Thoracic aorta (tissue), 2 donors: ENCODE data around the gene NCKIPSD. TPM values are rescaled to one million over a fixed set of nuclear protein-coding genes. Genes with fewer than 3 reads are reported as not detected.

Source experiments
- ATAC-seq: fragments of 150-250 bp; one replicate; pipeline ENCODE4 v1.8.0; 2017; ENCODE audit warnings: low read depth; ENCODE audit not compliant: insufficient number of reproducible peaks, low FRiP score
- DNase-seq: peaks from one replicate; pipeline ENCODE4 v3.0.0-alpha.2; 2020; ENCODE audit warnings: low spot score
- H3K27ac ChIP-seq, 2 donors: fragments of 200-600 bp; sonication (generic); 1 replicate in 1 of 2; 2 replicates in 1 of 2; pipeline ENCODE4 v1.5.1; 2016; ENCODE audit warnings: mild to moderate bottlenecking in 2 of 2, moderate library complexity in 2 of 2
- H3K27me3 ChIP-seq: fragments of 200-600 bp; sonication (generic); replicated peaks from 2 replicates; pipeline ENCODE4 v1.6.0; 2016; ENCODE audit warnings: mild to moderate bottlenecking; ENCODE audit not compliant: insufficient read depth
- H3K36me3 ChIP-seq: fragments of 200-600 bp; sonication (generic); one replicate; pipeline ENCODE4 v1.5.1; 2016
- H3K4me1 ChIP-seq, 2 donors: fragments of 200-600 bp; sonication (generic); 1 replicate in 1 of 2; 2 replicates in 1 of 2; pipeline versions ENCODE4 v1.5.1 to v1.6.0; 2016; ENCODE audit warnings: low read depth in 2 of 2, mild to moderate bottlenecking in 1 of 2; ENCODE audit not compliant: control insufficient read depth in 1 of 2
- H3K4me3 ChIP-seq: fragments of 200-600 bp; sonication (generic); 2 replicates; pipeline ENCODE4 v1.5.1; 2016; ENCODE audit warnings: mild to moderate bottlenecking
- H3K9me3 ChIP-seq: fragments of 200-600 bp; sonication (generic); 2 replicates; pipeline ENCODE4 v1.5.1; 2016
- total RNA-seq, 2 donors: library from RNA; depleted of rRNA; stranded (reverse); fragments of >200 nt; gene quantifications; one replicate each; pipeline versions ENCODE4 v1.1.0 to v1.2.3, GENCODE V29; 2016
- TF ChIP-seq, protein P1 (sequence below): fragments of 200-600 bp; sonication (generic); IDR thresholded peaks from one replicate; pipeline ENCODE4 v1.5.1; 2019; ENCODE audit warnings: antibody characterized with exemption

NCKIPSD gene
- total RNA-seq, 2 donors from 2014 or later = 59.6 to 101 TPM

- DNase-seq = no peak
- Histone ChIP-seq H3K4me1 (peaks cover 13 to 38% of the 10 kb centered on the region in 2 donors), H3K36me3 (peaks cover 20% of the 10 kb centered on the region), H3K27ac (peak overlapping the region; percentile 93 to 97), H3K4me3 (peak overlapping the region; percentile 69), H3K9me3 (no peaks in the 10 kb centered on the region), H3K27me3 (no peaks in the 10 kb centered on the region)
- no peak for ATAC-seq
- TF ChIP-seq, protein P1, sequence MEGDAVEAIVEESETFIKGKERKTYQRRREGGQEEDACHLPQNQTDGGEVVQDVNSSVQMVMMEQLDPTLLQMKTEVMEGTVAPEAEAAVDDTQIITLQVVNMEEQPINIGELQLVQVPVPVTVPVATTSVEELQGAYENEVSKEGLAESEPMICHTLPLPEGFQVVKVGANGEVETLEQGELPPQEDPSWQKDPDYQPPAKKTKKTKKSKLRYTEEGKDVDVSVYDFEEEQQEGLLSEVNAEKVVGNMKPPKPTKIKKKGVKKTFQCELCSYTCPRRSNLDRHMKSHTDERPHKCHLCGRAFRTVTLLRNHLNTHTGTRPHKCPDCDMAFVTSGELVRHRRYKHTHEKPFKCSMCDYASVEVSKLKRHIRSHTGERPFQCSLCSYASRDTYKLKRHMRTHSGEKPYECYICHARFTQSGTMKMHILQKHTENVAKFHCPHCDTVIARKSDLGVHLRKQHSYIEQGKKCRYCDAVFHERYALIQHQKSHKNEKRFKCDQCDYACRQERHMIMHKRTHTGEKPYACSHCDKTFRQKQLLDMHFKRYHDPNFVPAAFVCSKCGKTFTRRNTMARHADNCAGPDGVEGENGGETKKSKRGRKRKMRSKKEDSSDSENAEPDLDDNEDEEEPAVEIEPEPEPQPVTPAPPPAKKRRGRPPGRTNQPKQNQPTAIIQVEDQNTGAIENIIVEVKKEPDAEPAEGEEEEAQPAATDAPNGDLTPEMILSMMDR = no peak
Observed at GRCh38 chr3:48695393-48695753, 9.7 kb upstream of the NCKIPSD start.

- no peak for DNase-seq
- H3K27ac ChIP-seq = peak overlapping the region; percentile 93 to 97
- H3K36me3 ChIP-seq = peaks cover 26% of the 10 kb centered on the region
- H3K27me3 ChIP-seq = no peaks in the 10 kb centered on the region
- peaks cover 10 to 35% of the 10 kb centered on the region in 2 donors for H3K4me1 ChIP-seq
- peak overlapping the region; percentile 69 for H3K4me3 ChIP-seq
- H3K9me3 ChIP-seq = no peaks in the 10 kb centered on the region
- peak; percentile 80 for ATAC-seq
- TF ChIP-seq, protein P1 = no peak
Observed at GRCh38 chr3:48694610-48695392, 9.1 kb upstream of the NCKIPSD start.

DNA sequence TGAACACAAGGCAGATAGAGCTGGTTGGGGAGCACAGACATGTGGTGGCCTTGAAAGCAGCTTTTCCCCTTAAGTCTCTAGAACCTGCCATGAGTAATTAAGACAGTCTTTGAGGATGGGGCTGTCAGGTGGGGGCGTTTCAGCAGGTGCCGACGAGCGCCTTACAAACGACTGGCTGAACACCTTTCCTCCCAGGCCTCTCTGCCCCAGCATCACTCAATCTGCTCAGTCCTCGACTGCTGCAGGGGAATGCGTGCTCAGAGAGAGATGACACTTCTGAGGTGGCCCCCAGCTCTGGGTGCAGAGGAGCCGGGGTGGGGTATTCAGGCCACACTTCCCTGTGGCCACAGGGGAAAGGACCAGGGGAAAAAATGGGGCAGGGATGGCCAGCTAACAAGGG, 8.1 kb upstream of the NCKIPSD start:
- Histone ChIP-seq H3K4me1 (peaks cover 10 to 35% of the 10 kb centered on the region in 2 donors), H3K36me3 (peaks cover 36% of the 10 kb centered on the region)
- no peak for ATAC-seq

GRCh38 chr3:48692551-48692950, 6.8 kb upstream of the NCKIPSD start:
- H3K4me3 ChIP-seq = no peak overlapping the region
- H3K27me3 ChIP-seq = no peaks in the 10 kb centered on the region
- peak overlapping the region in 1 of 2 donors; percentile 93 for H3K27ac ChIP-seq
- DNase-seq = no peak
- no peaks in the 10 kb centered on the region for H3K9me3 ChIP-seq
- H3K36me3 ChIP-seq = peaks cover 45% of the 10 kb centered on the region
- TF ChIP-seq, protein P1 = no peak
- no peak for ATAC-seq
- H3K4me1 ChIP-seq = peaks cover 10 to 37% of the 10 kb centered on the region in 2 donors

More for the DNA sequence above, 8.1 kb upstream of the NCKIPSD start:
- Histone ChIP-seq H3K27me3 (no peaks in the 10 kb centered on the region), H3K4me3 (peak overlapping the region; percentile 69), H3K27ac (peak overlapping the region; percentile 93 to 97), H3K9me3 (no peaks in the 10 kb centered on the region)
- TF ChIP-seq, protein P1 = no peak
- no peak for DNase-seq

GRCh38 chr3:48690846-48691458, 5.2 kb upstream of the NCKIPSD start:
- ATAC-seq (no peak), DNase-seq (no peak)
- no peaks in the 10 kb centered on the region for H3K9me3 ChIP-seq
- peaks cover 45% of the 10 kb centered on the region for H3K36me3 ChIP-seq
- H3K27me3 ChIP-seq = no peaks in the 10 kb centered on the region
- H3K27ac ChIP-seq = no peak overlapping the region
- peaks cover 17 to 45% of the 10 kb centered on the region in 2 donors for H3K4me1 ChIP-seq
- no peak overlapping the region for H3K4me3 ChIP-seq
- TF ChIP-seq, protein P1 = no peak
